NCI-H1436 treated with DMSO at 0.1 percent for 48 hours (cell line): ENCODE results near the gene TPH1.
"Not testable (repeated sequence)": the region's sequence is repeated elsewhere in the genome, so short reads cannot be mapped to it uniquely, and the experiment has no call there.

ENCODE experiments used
- DNase-seq: peaks from one replicate; lab custom pipeline; 2025; lab: John Stamatoyannopoulos, UW

Gene TPH1

GRCh38 chr11:18022419-18022818 lies 23.6 kb downstream of the TPH1 start:
- no peak for DNase-seq

GRCh38 chr11:18019650-18020049 lies 26.4 kb downstream of the TPH1 start:
- no peak for DNase-seq

GRCh38 chr11:18016789-18017188 lies 29.3 kb downstream of the TPH1 start:
- DNase-seq = no peak

GRCh38 chr11:18014876-18015275 lies 31.2 kb downstream of the TPH1 start:
- DNase-seq = no peak

- no peak for DNase-seq
Observed at GRCh38 chr11:18013790-18014507, 32.1 kb downstream of the TPH1 start.

GRCh38 chr11:18012906-18013781 lies 32.9 kb downstream of the TPH1 start, which contains the start of gene SERGEF:
TSS of gene SERGEF (minus strand) at chr11:18013047. CDS start at chr11:18013010, 37 bp downstream.
- DNase-seq = peak; percentile 31

GRCh38 chr11:18012122-18012905 lies 33.8 kb downstream of the TPH1 start:
- DNase-seq = no peak

GRCh38 chr11:18011633-18012032 lies 34.4 kb downstream of the TPH1 start:
- no peak for DNase-seq

GRCh38 chr11:18010977-18011586 lies 35.0 kb downstream of the TPH1 start:
- DNase-seq = no peak

- DNase-seq = no peak
Observed at GRCh38 chr11:18010121-18010670, 35.9 kb downstream of the TPH1 start.

GRCh38 chr11:18005376-18006129 lies 40.5 kb downstream of the TPH1 start:
- no peak for DNase-seq

- DNase-seq = no peak
Observed at GRCh38 chr11:18001191-18001590, 44.9 kb downstream of the TPH1 start.

GRCh38 chr11:18000760-18001159 lies 45.3 kb downstream of the TPH1 start:
- DNase-seq = no peak

GRCh38 chr11:18000128-18000527 lies 45.9 kb downstream of the TPH1 start:
- DNase-seq = not testable (repeated sequence)
